Measurements from ENCODE around the gene DOCK1.

Gene DOCK1

GRCh38 chr10:126966938-126967337 is 61.7 kb downstream of the DOCK1 start:
- Histone ChIP-seq H3K4me1 (ENCODE audit: control insufficient read depth, low read depth, low read length) (no peaks in the 10 kb centered on the region), H3K27me3 (ENCODE audit: insufficient read depth, low read length, poor library complexity) (no peaks in the 10 kb centered on the region), H3K79me2 (ENCODE audit: control insufficient read depth, insufficient read depth, low read length) (peaks cover 28% of the 10 kb centered on the region), H4K5ac (ENCODE audit: low read length) (no peak overlapping the region), H3K9ac (ENCODE audit: low read length) (no peak overlapping the region), H2BK15ac (replicated peaks; ENCODE audit: low read depth) (no peak overlapping the region), H3K4me3 (ENCODE audit: low read length) (no peak overlapping the region), H2BK120ac (ENCODE audit: low read depth, low read length) (no peak overlapping the region), H3K56ac (ENCODE audit: low read length) (no peak overlapping the region), H2AK5ac (ENCODE audit: low read length) (no peak overlapping the region), H2BK5ac (ENCODE audit: low read length) (no peak overlapping the region), H3K79me1 (ENCODE audit: low read length) (peaks cover 28% of the 10 kb centered on the region), H3K18ac (ENCODE audit: low read length) (no peak overlapping the region), H3K23ac (ENCODE audit: low read length) (no peak overlapping the region), H3K27ac (ENCODE audit: low read depth, low read length) (no peak overlapping the region), H3K4me2 (ENCODE audit: low read length) (no peak overlapping the region), H4K8ac (ENCODE audit: low read depth, low read length) (no peak overlapping the region), H3K4ac (ENCODE audit: low read depth, low read length) (no peak overlapping the region), H3K36me3 (ENCODE audit: control insufficient read depth, insufficient read depth, low read length) (no peaks in the 10 kb centered on the region)
- no CpG with 5 or more reads among the region's 5 CpGs for WGBS (ENCODE audit: extremely low coverage, insufficient coverage, low lambda C conversion rate)
- DNase-seq = no peak

- peak; percentile 83 for DNase-seq
- no peak overlapping the region for H4K5ac ChIP-seq (ENCODE audit: low read length)
- no peak overlapping the region for H2BK120ac ChIP-seq (ENCODE audit: low read depth, low read length)
- peaks cover 3% of the 10 kb centered on the region for H3K4me1 ChIP-seq (ENCODE audit: control insufficient read depth, low read depth, low read length)
- no peak overlapping the region for H2AK5ac ChIP-seq (ENCODE audit: low read length)
- H3K9ac ChIP-seq (ENCODE audit: low read length) = no peak overlapping the region
- H3K23ac ChIP-seq (ENCODE audit: low read length) = no peak overlapping the region
- H3K79me1 ChIP-seq (ENCODE audit: low read length) = peaks cover 21% of the 10 kb centered on the region
- no peak overlapping the region for H3K4me3 ChIP-seq (ENCODE audit: low read length)
- H3K79me2 ChIP-seq (ENCODE audit: control insufficient read depth, insufficient read depth, low read length) = peaks cover 20% of the 10 kb centered on the region
- H3K27me3 ChIP-seq (ENCODE audit: insufficient read depth, low read length, poor library complexity) = no peaks in the 10 kb centered on the region
- no peak overlapping the region for H3K4ac ChIP-seq (ENCODE audit: low read depth, low read length)
- H3K56ac ChIP-seq (ENCODE audit: low read length) = peak overlapping the region; percentile 46
- WGBS (ENCODE audit: extremely low coverage, insufficient coverage, low lambda C conversion rate) = no CpG with 5 or more reads among the region's 8 CpGs
- no peak overlapping the region for H3K4me2 ChIP-seq (ENCODE audit: low read length)
- H2BK5ac ChIP-seq (ENCODE audit: low read length) = no peak overlapping the region
- H3K27ac ChIP-seq (ENCODE audit: low read depth, low read length) = no peak overlapping the region
- H4K8ac ChIP-seq (ENCODE audit: low read depth, low read length) = no peak overlapping the region
- no peak overlapping the region for H2BK15ac ChIP-seq (replicated peaks; ENCODE audit: low read depth)
- no peaks in the 10 kb centered on the region for H3K36me3 ChIP-seq (ENCODE audit: control insufficient read depth, insufficient read depth, low read length)
- H3K18ac ChIP-seq (ENCODE audit: low read length) = no peak overlapping the region
Observed at GRCh38 chr10:126969310-126969709, 64.1 kb downstream of the DOCK1 start.

GRCh38 chr10:126972635-126973414 is 67.6 kb downstream of the DOCK1 start:
- no peaks in the 10 kb centered on the region for H3K27me3 ChIP-seq (ENCODE audit: insufficient read depth, low read length, poor library complexity)
- H3K9ac ChIP-seq (ENCODE audit: low read length) = no peak overlapping the region
- peaks cover 8% of the 10 kb centered on the region for H3K79me2 ChIP-seq (ENCODE audit: control insufficient read depth, insufficient read depth, low read length)
- peak; percentile 70 for DNase-seq
- H2BK5ac ChIP-seq (ENCODE audit: low read length) = no peak overlapping the region
- WGBS (ENCODE audit: extremely low coverage, insufficient coverage, low lambda C conversion rate) = no CpG with 5 or more reads among the region's 11 CpGs
- H2BK120ac ChIP-seq (ENCODE audit: low read depth, low read length) = no peak overlapping the region
- no peak overlapping the region for H2BK15ac ChIP-seq (replicated peaks; ENCODE audit: low read depth)
- no peak overlapping the region for H3K4me3 ChIP-seq (ENCODE audit: low read length)
- no peak overlapping the region for H3K56ac ChIP-seq (ENCODE audit: low read length)
- H3K4me2 ChIP-seq (ENCODE audit: low read length) = no peak overlapping the region
- no peak overlapping the region for H3K27ac ChIP-seq (ENCODE audit: low read depth, low read length)
- H4K5ac ChIP-seq (ENCODE audit: low read length) = no peak overlapping the region
- no peak overlapping the region for H4K8ac ChIP-seq (ENCODE audit: low read depth, low read length)
- H2AK5ac ChIP-seq (ENCODE audit: low read length) = no peak overlapping the region
- no peak overlapping the region for H3K23ac ChIP-seq (ENCODE audit: low read length)
- H3K4me1 ChIP-seq (ENCODE audit: control insufficient read depth, low read depth, low read length) = peaks cover 3% of the 10 kb centered on the region
- H3K79me1 ChIP-seq (ENCODE audit: low read length) = peaks cover 16% of the 10 kb centered on the region
- peak overlapping the region; percentile 31 for H3K18ac ChIP-seq (ENCODE audit: low read length)
- H3K36me3 ChIP-seq (ENCODE audit: control insufficient read depth, insufficient read depth, low read length) = peaks cover 3% of the 10 kb centered on the region
- H3K4ac ChIP-seq (ENCODE audit: low read depth, low read length) = no peak overlapping the region

- WGBS (ENCODE audit: extremely low coverage, insufficient coverage, low lambda C conversion rate) = no CpG with 5 or more reads among the region's 5 CpGs
- H3K27ac ChIP-seq (ENCODE audit: low read depth, low read length) = no peak overlapping the region
- no peak overlapping the region for H4K8ac ChIP-seq (ENCODE audit: low read depth, low read length)
- H2AK5ac ChIP-seq (ENCODE audit: low read length) = no peak overlapping the region
- no peak overlapping the region for H3K4me2 ChIP-seq (ENCODE audit: low read length)
- peaks cover 11% of the 10 kb centered on the region for H3K79me1 ChIP-seq (ENCODE audit: low read length)
- no peak overlapping the region for H3K9ac ChIP-seq (ENCODE audit: low read length)
- no peaks in the 10 kb centered on the region for H3K79me2 ChIP-seq (ENCODE audit: control insufficient read depth, insufficient read depth, low read length)
- no peak overlapping the region for H3K18ac ChIP-seq (ENCODE audit: low read length)
- peaks cover 3% of the 10 kb centered on the region for H3K36me3 ChIP-seq (ENCODE audit: control insufficient read depth, insufficient read depth, low read length)
- H3K27me3 ChIP-seq (ENCODE audit: insufficient read depth, low read length, poor library complexity) = no peaks in the 10 kb centered on the region
- H2BK120ac ChIP-seq (ENCODE audit: low read depth, low read length) = no peak overlapping the region
- no peak overlapping the region for H2BK15ac ChIP-seq (replicated peaks; ENCODE audit: low read depth)
- H3K4me1 ChIP-seq (ENCODE audit: control insufficient read depth, low read depth, low read length) = peaks cover 8% of the 10 kb centered on the region
- DNase-seq = no peak
- H3K56ac ChIP-seq (ENCODE audit: low read length) = no peak overlapping the region
- no peak overlapping the region for H3K4me3 ChIP-seq (ENCODE audit: low read length)
- no peak overlapping the region for H3K4ac ChIP-seq (ENCODE audit: low read depth, low read length)
- H4K5ac ChIP-seq (ENCODE audit: low read length) = no peak overlapping the region
- no peak overlapping the region for H3K23ac ChIP-seq (ENCODE audit: low read length)
- no peak overlapping the region for H2BK5ac ChIP-seq (ENCODE audit: low read length)
Observed at GRCh38 chr10:126975221-126975620, 70.0 kb downstream of the DOCK1 start.

- no peak for DNase-seq
- Histone ChIP-seq H3K4ac (ENCODE audit: low read depth, low read length) (no peak overlapping the region), H2AK5ac (ENCODE audit: low read length) (no peak overlapping the region), H3K56ac (ENCODE audit: low read length) (no peak overlapping the region), H3K9ac (ENCODE audit: low read length) (no peak overlapping the region), H3K23ac (ENCODE audit: low read length) (no peak overlapping the region), H3K27me3 (ENCODE audit: insufficient read depth, low read length, poor library complexity) (no peaks in the 10 kb centered on the region), H2BK120ac (ENCODE audit: low read depth, low read length) (no peak overlapping the region), H3K18ac (ENCODE audit: low read length) (no peak overlapping the region), H2BK5ac (ENCODE audit: low read length) (no peak overlapping the region), H3K4me1 (ENCODE audit: control insufficient read depth, low read depth, low read length) (peaks cover 8% of the 10 kb centered on the region), H4K5ac (ENCODE audit: low read length) (no peak overlapping the region), H3K4me3 (ENCODE audit: low read length) (no peak overlapping the region), H4K8ac (ENCODE audit: low read depth, low read length) (no peak overlapping the region), H3K36me3 (ENCODE audit: control insufficient read depth, insufficient read depth, low read length) (peaks cover 3% of the 10 kb centered on the region), H3K79me2 (ENCODE audit: control insufficient read depth, insufficient read depth, low read length) (no peaks in the 10 kb centered on the region), H2BK15ac (replicated peaks; ENCODE audit: low read depth) (no peak overlapping the region), H3K4me2 (ENCODE audit: low read length) (no peak overlapping the region), H3K27ac (ENCODE audit: low read depth, low read length) (no peak overlapping the region), H3K79me1 (ENCODE audit: low read length) (peaks cover 9% of the 10 kb centered on the region)
- no CpG with 5 or more reads among the region's 6 CpGs for WGBS (ENCODE audit: extremely low coverage, insufficient coverage, low lambda C conversion rate)
Observed at GRCh38 chr10:126977216-126977615, 72.0 kb downstream of the DOCK1 start.

- Histone ChIP-seq H4K8ac (ENCODE audit: low read depth, low read length) (no peak overlapping the region), H3K4me3 (ENCODE audit: low read length) (no peak overlapping the region), H2BK120ac (ENCODE audit: low read depth, low read length) (no peak overlapping the region), H3K36me3 (ENCODE audit: control insufficient read depth, insufficient read depth, low read length) (peaks cover 3% of the 10 kb centered on the region), H3K79me2 (ENCODE audit: control insufficient read depth, insufficient read depth, low read length) (no peaks in the 10 kb centered on the region), H2BK15ac (replicated peaks; ENCODE audit: low read depth) (no peak overlapping the region), H3K18ac (ENCODE audit: low read length) (no peak overlapping the region), H3K4ac (ENCODE audit: low read depth, low read length) (no peak overlapping the region), H3K4me1 (ENCODE audit: control insufficient read depth, low read depth, low read length) (peaks cover 5% of the 10 kb centered on the region), H3K56ac (ENCODE audit: low read length) (no peak overlapping the region), H2BK5ac (ENCODE audit: low read length) (no peak overlapping the region), H3K27me3 (ENCODE audit: insufficient read depth, low read length, poor library complexity) (no peaks in the 10 kb centered on the region), H3K4me2 (ENCODE audit: low read length) (no peak overlapping the region), H3K23ac (ENCODE audit: low read length) (no peak overlapping the region), H4K5ac (ENCODE audit: low read length) (no peak overlapping the region), H2AK5ac (ENCODE audit: low read length) (no peak overlapping the region), H3K27ac (ENCODE audit: low read depth, low read length) (no peak overlapping the region), H3K9ac (ENCODE audit: low read length) (no peak overlapping the region), H3K79me1 (ENCODE audit: low read length) (peaks cover 11% of the 10 kb centered on the region)
- peak; percentile 75 for DNase-seq
- no CpG with 5 or more reads among the region's 1 CpG for WGBS (ENCODE audit: extremely low coverage, insufficient coverage, low lambda C conversion rate)
Observed at GRCh38 chr10:126979311-126979710, 74.1 kb downstream of the DOCK1 start.

Measured in mesendoderm (in vitro differentiated cells).